ENCODE measurements around the gene RNF44.

- TF ChIP-seq CTCF (IDR thresholded peaks at IDR 0.05) (no peak), POLR2A (IDR thresholded peaks at IDR 0.05; ENCODE audit: low read depth) (no peak)
These were observed 2.6 kb downstream of the RNF44 start for GRCh38 chr5:176534640-176535039.
